Measurements from ENCODE around the gene ZBP1. TPM values are rescaled to one million over a fixed set of nuclear protein-coding genes. Genes with fewer than 3 reads are reported as not detected.

The ZBP1 gene
- total and polyA plus RNA-seq, 10 of the 15 experiments (the other 5 are each of a cell fraction or from before 2014, with no cell fraction given): 0.93 to 10.6 (median 4.8) TPM

GRCh38 chr20:57564180-57564802 lies 55.9 kb downstream of the ZBP1 start (continued):
- TF ChIP-seq CUX1 (IDR thresholded peaks at IDR 0.05; ENCODE audit: insufficient replicate concordance, low read depth, low read length): no peak
- TF ChIP-seq RELB (IDR thresholded peaks at IDR 0.05; ENCODE audit: low read depth): no peak
- TF ChIP-seq SMARCA5 (IDR thresholded peaks at IDR 0.05): no peak
- no peak for TF ChIP-seq LARP7 (IDR thresholded peaks at IDR 0.05)

GRCh38 chr20:57563522-57563921 lies 56.7 kb downstream of the ZBP1 start:
- TF ChIP-seq NKRF (conservative IDR thresholded peaks at IDR 0.05) (no peak), TCF7 (IDR thresholded peaks at IDR 0.05; ENCODE audit: borderline replicate concordance) (no peak), POU2F2 (IDR thresholded peaks at IDR 0.05; ENCODE audit: borderline replicate concordance, low read depth, low read length) (no peak), NFIC (IDR thresholded peaks at IDR 0.05; ENCODE audit: low read depth, low read length) (no peak), FOS (IDR thresholded peaks at IDR 0.05; ENCODE audit: borderline replicate concordance, extremely low read depth, insufficient read length) (no peak)
- intact Hi-C loops (cut with micrococcal nuclease; ENCODE audit: unreplicated experiment): no loop called here
- ChIA-PET SMC1A (ENCODE audit: uncharacterized antibody, unreplicated experiment) (no interaction called here), RAD21 (ENCODE audit: unreplicated experiment) (no interaction called here), POLR2A (no interaction called here), CTCF (no interaction called here)
- no TSS peak for BruUV-seq (replicated peaks)
- H3K9ac ChIP-seq (ENCODE audit: control insufficient read depth, insufficient read depth, low read length): no peak overlapping the region
- no peak overlapping the region for H2AFZ ChIP-seq (ENCODE audit: control insufficient read depth, low read depth, low read length)
- H3K4me1 ChIP-seq (ENCODE audit: control insufficient read depth, insufficient read depth, low read length): no peaks in the 10 kb centered on the region
- peaks cover 2 to 7% of the 10 kb centered on the region in 2 experiments; a peak in 3 of 4 replicates for H3K27me3 ChIP-seq (replicated peaks in 1 of 2; ENCODE audit: control insufficient read depth in 2 of 2, insufficient read depth in 2 of 2, low read length in 1 of 2)
- DNase-seq (ENCODE audit: low read depth, low spot score): no peak
- no peak overlapping the region for H3K27ac ChIP-seq (ENCODE audit: control insufficient read depth, insufficient read depth)
- ATAC-seq: no peak
- no peaks in the 10 kb centered on the region; the same call in 1 of the 2 replicates for H4K20me1 ChIP-seq (ENCODE audit: control insufficient read depth, insufficient read depth)
- no peaks in the 10 kb centered on the region for H3K79me2 ChIP-seq (ENCODE audit: control insufficient read depth, insufficient read depth, low read length)
- in situ Hi-C loops (cut with MboI): no loop called here
- WGBS (ENCODE audit: insufficient coverage, insufficient replicate concordance, low lambda C conversion rate, missing lambda C conversion rate): 86% methylated on average over 12 of the region's 12 CpGs
- no peak for FAIRE-seq
- no peak overlapping the region for H3K4me3 ChIP-seq
- H3K36me3 ChIP-seq (ENCODE audit: control insufficient read depth in 2 of 2, insufficient read depth in 2 of 2, low read length in 1 of 2): no peaks in the 10 kb centered on the region
- H3K4me2 ChIP-seq (ENCODE audit: control insufficient read depth, insufficient read depth): no peak overlapping the region
- H3K9me3 ChIP-seq (replicated peaks; ENCODE audit: control insufficient read depth, insufficient read depth, low read length): no peaks in the 10 kb centered on the region
